ENCODE measurements around the gene SGPP2. TPM values are rescaled to one million over a fixed set of nuclear protein-coding genes. Genes with fewer than 3 reads are reported as not detected.
A peak's percentile ranks its signal among the peaks of the same experiment; 100 is the strongest.

The SGPP2 gene
- total RNA-seq, 3 donors from 2014 or later, result 7.2 to 13.2 (median 7.4) TPM

- ATAC-seq (no peak), DNase-seq (no peak)
- Mint-ChIP-seq H3K4me1 (ENCODE audit: low read depth) (peaks cover 9% of the 10 kb centered on the region), H3K27me3 (ENCODE audit: low read depth) (no peaks in the 10 kb centered on the region), H3K4me3 (no peak overlapping the region), H3K9me3 (no peaks in the 10 kb centered on the region), H3K36me3 (ENCODE audit: insufficient read depth) (no peaks in the 10 kb centered on the region)
Observed at GRCh38 chr2:222504719-222505118, 80.4 kb downstream of the SGPP2 start.

- Mint-ChIP-seq H3K4me1 (ENCODE audit: low read depth) (peaks cover 9% of the 10 kb centered on the region), H3K4me3 (no peak overlapping the region), H3K36me3 (ENCODE audit: insufficient read depth) (no peaks in the 10 kb centered on the region), H3K9me3 (no peaks in the 10 kb centered on the region), H3K27me3 (ENCODE audit: low read depth) (no peaks in the 10 kb centered on the region)
- DNase-seq (no peak), ATAC-seq (no peak)
Observed at GRCh38 chr2:222506230-222506935, 82.0 kb downstream of the SGPP2 start.

GRCh38 chr2:222514901-222515300 is 90.6 kb downstream of the SGPP2 start:
- no peaks in the 10 kb centered on the region for H3K4me1 Mint-ChIP-seq (ENCODE audit: low read depth)
- H3K4me3 Mint-ChIP-seq, result no peak overlapping the region
- no peak for DNase-seq
- ATAC-seq, result no peak
- H3K9me3 Mint-ChIP-seq, result no peaks in the 10 kb centered on the region
- no peaks in the 10 kb centered on the region for H3K36me3 Mint-ChIP-seq (ENCODE audit: insufficient read depth)
- H3K27me3 Mint-ChIP-seq (ENCODE audit: low read depth), result peaks cover 9% of the 10 kb centered on the region

GRCh38 chr2:222518570-222519381 is 94.4 kb downstream of the SGPP2 start:
- H3K4me3 Mint-ChIP-seq, result no peak overlapping the region
- no peaks in the 10 kb centered on the region for H3K9me3 Mint-ChIP-seq
- ATAC-seq (no peak), DNase-seq (no peak)
- peaks cover 9% of the 10 kb centered on the region for H3K27me3 Mint-ChIP-seq (ENCODE audit: low read depth)
- H3K4me1 Mint-ChIP-seq (ENCODE audit: low read depth), result no peaks in the 10 kb centered on the region
- H3K36me3 Mint-ChIP-seq (ENCODE audit: insufficient read depth), result no peaks in the 10 kb centered on the region

GRCh38 chr2:222521099-222521498 is 96.8 kb downstream of the SGPP2 start:
- peak in 1 of 2 donors; percentile 27 for ATAC-seq
- Mint-ChIP-seq H3K9me3 (no peaks in the 10 kb centered on the region), H3K27me3 (ENCODE audit: low read depth) (peaks cover 3% of the 10 kb centered on the region), H3K36me3 (ENCODE audit: insufficient read depth) (peaks cover 3% of the 10 kb centered on the region), H3K4me1 (ENCODE audit: low read depth) (no peaks in the 10 kb centered on the region), H3K4me3 (no peak overlapping the region)
- DNase-seq, result no peak

GRCh38 chr2:222522082-222522481 is 97.7 kb downstream of the SGPP2 start:
- H3K4me3 Mint-ChIP-seq, result no peak overlapping the region
- H3K4me1 Mint-ChIP-seq (ENCODE audit: low read depth), result no peaks in the 10 kb centered on the region
- peaks cover 1% of the 10 kb centered on the region for H3K27me3 Mint-ChIP-seq (ENCODE audit: low read depth)
- DNase-seq, result no peak
- H3K36me3 Mint-ChIP-seq (ENCODE audit: insufficient read depth), result peaks cover 7% of the 10 kb centered on the region
- H3K9me3 Mint-ChIP-seq, result no peaks in the 10 kb centered on the region
- ATAC-seq, result no peak

GRCh38 chr2:222523783-222524544 is 99.6 kb downstream of the SGPP2 start:
- Mint-ChIP-seq H3K36me3 (ENCODE audit: insufficient read depth) (peaks cover 7% of the 10 kb centered on the region), H3K27me3 (ENCODE audit: low read depth) (no peaks in the 10 kb centered on the region), H3K9me3 (no peaks in the 10 kb centered on the region), H3K4me3 (no peak overlapping the region), H3K4me1 (ENCODE audit: low read depth) (no peaks in the 10 kb centered on the region)
- DNase-seq (no peak), ATAC-seq (no peak)

GRCh38 chr2:222525811-222526210 is 101.5 kb downstream of the SGPP2 start:
- Mint-ChIP-seq H3K36me3 (ENCODE audit: insufficient read depth) (peaks cover 7% of the 10 kb centered on the region), H3K4me1 (ENCODE audit: low read depth) (no peaks in the 10 kb centered on the region), H3K27me3 (ENCODE audit: low read depth) (no peaks in the 10 kb centered on the region), H3K4me3 (no peak overlapping the region), H3K9me3 (no peaks in the 10 kb centered on the region)
- no peak for DNase-seq
- ATAC-seq, result no peak

GRCh38 chr2:222526480-222527277 is 102.3 kb downstream of the SGPP2 start:
- Mint-ChIP-seq H3K27me3 (ENCODE audit: low read depth) (no peaks in the 10 kb centered on the region), H3K9me3 (no peaks in the 10 kb centered on the region), H3K36me3 (ENCODE audit: insufficient read depth) (peaks cover 7% of the 10 kb centered on the region), H3K4me1 (ENCODE audit: low read depth) (no peaks in the 10 kb centered on the region), H3K4me3 (no peak overlapping the region)
- DNase-seq, result no peak
- no peak for ATAC-seq

GRCh38 chr2:222532315-222532714 is 108.0 kb downstream of the SGPP2 start:
- Mint-ChIP-seq H3K9me3 (no peaks in the 10 kb centered on the region), H3K27me3 (ENCODE audit: low read depth) (peaks cover 3% of the 10 kb centered on the region)

GRCh38 chr2:222535477-222535876 is 111.1 kb downstream of the SGPP2 start:
- H3K4me1 Mint-ChIP-seq (ENCODE audit: low read depth), result no peaks in the 10 kb centered on the region
- peaks cover 2% of the 10 kb centered on the region for H3K36me3 Mint-ChIP-seq (ENCODE audit: insufficient read depth)
- ATAC-seq, result no peak
- H3K27me3 Mint-ChIP-seq (ENCODE audit: low read depth), result peaks cover 3% of the 10 kb centered on the region
- no peak for DNase-seq
- no peak overlapping the region for H3K4me3 Mint-ChIP-seq
- no peaks in the 10 kb centered on the region for H3K9me3 Mint-ChIP-seq

More at GRCh38 chr2:222532315-222532714, 108.0 kb downstream of the SGPP2 start:
- no peak overlapping the region for H3K4me3 Mint-ChIP-seq
- no peaks in the 10 kb centered on the region for H3K36me3 Mint-ChIP-seq (ENCODE audit: insufficient read depth)
- no peak for ATAC-seq
- H3K4me1 Mint-ChIP-seq (ENCODE audit: low read depth), result no peaks in the 10 kb centered on the region
- DNase-seq, result no peak

GRCh38 chr2:222538535-222538934 is 114.2 kb downstream of the SGPP2 start:
- Mint-ChIP-seq H3K9me3 (no peaks in the 10 kb centered on the region), H3K27me3 (ENCODE audit: low read depth) (peaks cover 5% of the 10 kb centered on the region), H3K4me1 (ENCODE audit: low read depth) (no peaks in the 10 kb centered on the region), H3K36me3 (ENCODE audit: insufficient read depth) (peaks cover 5% of the 10 kb centered on the region), H3K4me3 (no peak overlapping the region)
- ATAC-seq (no peak), DNase-seq (no peak)

GRCh38 chr2:222544661-222545060 is 120.3 kb downstream of the SGPP2 start:
- DNase-seq (no peak), ATAC-seq (no peak)
- Mint-ChIP-seq H3K27me3 (ENCODE audit: low read depth) (peaks cover 7% of the 10 kb centered on the region), H3K9me3 (no peaks in the 10 kb centered on the region), H3K36me3 (ENCODE audit: insufficient read depth) (peaks cover 5% of the 10 kb centered on the region), H3K4me1 (ENCODE audit: low read depth) (no peaks in the 10 kb centered on the region), H3K4me3 (no peak overlapping the region)

Measured in activated T-cell treated with anti-CD3 and anti-CD28 coated beads, Interleukin-2, amount 50 U/mL, for 4 hours (primary cell).